Right forelimb (tissue), 1 donor: ENCODE results near the gene EIF3A.
A peak's percentile ranks its signal among the peaks of the same experiment; 100 is the strongest.
"Not testable (repeated sequence)": the region's sequence is repeated elsewhere in the genome, so short reads cannot be mapped to it uniquely, and the experiment has no call there.

Experiments
- DNase-seq: peaks from one replicate; pipeline ENCODE4 v3.0.0-alpha.2; 2018

Gene EIF3A

GRCh38 chr10:119080521-119081259 lies at the start of gene EIF3A:
Gene EIF3A, minus strand, starts transcription at chr10:119080817. Its CDS starts 141 bp downstream, at chr10:119080676.
- peak; percentile 95 for DNase-seq

- DNase-seq, result no peak
Measured at GRCh38 chr10:119129721-119130120, 49.1 kb upstream of the EIF3A start.

GRCh38 chr10:119125942-119126341 lies 45.3 kb upstream of the EIF3A start:
- no peak for DNase-seq

GRCh38 chr10:119120875-119121274 lies 40.3 kb upstream of the EIF3A start:
- no peak for DNase-seq

- no peak for DNase-seq
Measured at GRCh38 chr10:119120413-119120867, 39.8 kb upstream of the EIF3A start.

- no peak for DNase-seq
Measured at GRCh38 chr10:119119400-119119799, 38.8 kb upstream of the EIF3A start.

GRCh38 chr10:119118231-119118630 lies 37.6 kb upstream of the EIF3A start:
- no peak for DNase-seq

GRCh38 chr10:119116326-119116951 lies 35.8 kb upstream of the EIF3A start:
- DNase-seq, result no peak

- no peak for DNase-seq
Measured at GRCh38 chr10:119115926-119116325, 35.3 kb upstream of the EIF3A start.

GRCh38 chr10:119113751-119114732 lies 33.4 kb upstream of the EIF3A start:
- no peak for DNase-seq

- DNase-seq, result no peak
Measured at GRCh38 chr10:119112056-119112455, 31.4 kb upstream of the EIF3A start.

- DNase-seq, result not testable (repeated sequence)
Measured at GRCh38 chr10:119107771-119108170, 27.2 kb upstream of the EIF3A start.

GRCh38 chr10:119107106-119107505 lies 26.5 kb upstream of the EIF3A start:
- not testable (repeated sequence) for DNase-seq

- DNase-seq, result not testable (repeated sequence)
Measured at GRCh38 chr10:119105899-119106298, 25.3 kb upstream of the EIF3A start.

GRCh38 chr10:119105155-119105554 lies 24.5 kb upstream of the EIF3A start:
- no peak for DNase-seq

- peak; percentile 56 for DNase-seq
Measured at GRCh38 chr10:119104654-119105015, 24.0 kb upstream of the EIF3A start.

- peak; percentile 93 for DNase-seq
Measured at GRCh38 chr10:119103903-119104653, 23.5 kb upstream of the EIF3A start, which contains the start of gene DENND10. Gene DENND10, plus strand, starts transcription at chr10:119104113. Its CDS starts 30 bp downstream, at chr10:119104143.

- no peak for DNase-seq
Measured at GRCh38 chr10:119103241-119103902, 22.8 kb upstream of the EIF3A start.

- DNase-seq, result no peak
Measured at GRCh38 chr10:119101366-119102098, 20.9 kb upstream of the EIF3A start.

- no peak for DNase-seq
Measured at GRCh38 chr10:119100434-119101238, 20.0 kb upstream of the EIF3A start.
